Globus pallidus (tissue), 1 donor: ENCODE data around the gene MIP.
"Not testable (repeated sequence)": the region's sequence is repeated elsewhere in the genome, so short reads cannot be mapped to it uniquely, and the experiment has no call there.

Source experiments
- DNase-seq: peaks from one replicate; pipeline ENCODE4 v3.0.0-alpha.2; 2015; ENCODE audit warnings: low spot score

MIP gene

DNA sequence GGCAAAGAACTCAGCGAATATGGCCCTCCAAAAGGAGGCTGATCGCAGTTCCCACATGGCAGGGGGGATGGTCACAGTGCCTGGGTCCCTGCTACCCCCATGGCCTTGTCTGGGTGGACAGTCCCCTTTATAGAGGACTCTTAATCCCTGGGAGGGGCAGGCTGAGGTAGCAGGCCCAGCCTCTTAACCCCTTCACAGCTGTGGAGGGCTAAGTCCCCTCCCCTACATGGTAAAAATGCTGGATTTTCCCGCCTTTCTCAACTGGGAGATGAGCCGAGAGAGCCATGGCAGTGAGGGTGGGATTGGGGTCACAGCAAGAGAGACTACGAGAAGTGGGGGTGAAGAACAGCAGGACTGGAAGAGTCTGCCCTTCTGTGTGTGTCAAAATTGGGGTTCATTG lies at the start of gene MIP:
MIP (minus strand) TSS at position 101 of the 400 bp plus-strand sequence; CDS start at position 57, 44 bp downstream.
- DNase-seq = no peak

DNA sequence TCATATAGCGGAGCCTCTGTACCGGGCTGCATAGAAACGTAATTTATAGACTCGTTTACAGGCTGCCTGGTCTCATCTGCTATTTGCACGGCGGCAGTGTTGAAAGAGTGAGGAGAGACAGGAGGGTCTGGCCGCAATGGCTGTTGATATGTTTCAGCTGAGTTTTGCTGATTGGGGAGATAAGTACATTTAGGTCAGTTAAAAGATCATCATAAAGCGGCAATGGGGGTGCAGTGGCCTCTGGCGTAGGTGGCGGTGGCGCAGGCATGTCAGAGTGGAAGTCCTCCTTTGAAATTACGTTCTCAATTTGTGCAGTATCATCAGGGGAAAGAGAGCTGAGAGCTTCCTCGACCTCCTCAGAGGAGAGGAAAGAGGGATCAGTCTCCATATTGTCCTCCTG lies 45.4 kb upstream of the MIP start:
- not testable (repeated sequence) for DNase-seq

GRCh38 chr12:56499452-56499851 lies 45.0 kb upstream of the MIP start:
- not testable (repeated sequence) for DNase-seq

- not testable (repeated sequence) for DNase-seq
Observed at GRCh38 chr12:56498126-56498902, 43.9 kb upstream of the MIP start.

DNA sequence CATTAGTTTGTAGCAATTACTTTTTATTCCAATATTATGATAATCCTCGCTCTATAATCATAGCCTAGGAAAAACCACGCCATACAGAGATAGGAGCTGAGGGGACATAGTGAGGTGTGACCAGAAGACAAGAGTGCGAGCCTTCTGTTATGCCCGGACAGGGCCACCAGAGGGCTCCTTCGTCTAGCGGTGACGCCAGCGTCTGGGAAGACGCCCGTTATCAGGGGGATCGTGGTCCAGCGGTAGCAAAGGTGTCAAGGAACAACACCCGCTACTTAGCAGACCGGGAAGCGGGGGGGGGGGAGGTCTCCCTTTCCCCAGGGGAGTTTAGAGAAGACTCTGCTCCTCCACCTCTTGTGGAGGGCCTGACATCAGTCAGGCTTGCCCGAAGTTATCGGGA lies 42.2 kb upstream of the MIP start:
- DNase-seq = peak; percentile 28

- DNase-seq = not testable (repeated sequence)
Observed at GRCh38 chr12:56494481-56494880, 40.0 kb upstream of the MIP start.

DNA sequence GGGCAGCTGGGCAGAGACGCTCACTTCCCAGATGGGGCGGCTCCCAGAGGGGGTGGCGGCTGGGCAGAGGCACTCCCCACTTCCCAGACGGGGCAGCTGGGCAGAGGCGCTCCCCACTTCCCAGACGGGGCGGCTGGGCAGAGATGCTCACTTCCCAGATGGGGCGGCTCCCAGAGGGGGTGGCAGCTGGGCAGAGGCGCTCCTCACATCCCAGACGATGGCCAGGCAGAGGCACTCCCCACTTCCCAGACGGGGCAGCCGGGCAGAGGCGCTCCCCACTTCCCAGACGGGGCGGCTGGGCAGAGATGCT lies 39.6 kb upstream of the MIP start:
- DNase-seq = not testable (repeated sequence)

GRCh38 chr12:56493409-56494105 lies 39.1 kb upstream of the MIP start:
- not testable (repeated sequence) for DNase-seq

GRCh38 chr12:56490360-56490759 lies 35.9 kb upstream of the MIP start:
- no peak for DNase-seq

DNA sequence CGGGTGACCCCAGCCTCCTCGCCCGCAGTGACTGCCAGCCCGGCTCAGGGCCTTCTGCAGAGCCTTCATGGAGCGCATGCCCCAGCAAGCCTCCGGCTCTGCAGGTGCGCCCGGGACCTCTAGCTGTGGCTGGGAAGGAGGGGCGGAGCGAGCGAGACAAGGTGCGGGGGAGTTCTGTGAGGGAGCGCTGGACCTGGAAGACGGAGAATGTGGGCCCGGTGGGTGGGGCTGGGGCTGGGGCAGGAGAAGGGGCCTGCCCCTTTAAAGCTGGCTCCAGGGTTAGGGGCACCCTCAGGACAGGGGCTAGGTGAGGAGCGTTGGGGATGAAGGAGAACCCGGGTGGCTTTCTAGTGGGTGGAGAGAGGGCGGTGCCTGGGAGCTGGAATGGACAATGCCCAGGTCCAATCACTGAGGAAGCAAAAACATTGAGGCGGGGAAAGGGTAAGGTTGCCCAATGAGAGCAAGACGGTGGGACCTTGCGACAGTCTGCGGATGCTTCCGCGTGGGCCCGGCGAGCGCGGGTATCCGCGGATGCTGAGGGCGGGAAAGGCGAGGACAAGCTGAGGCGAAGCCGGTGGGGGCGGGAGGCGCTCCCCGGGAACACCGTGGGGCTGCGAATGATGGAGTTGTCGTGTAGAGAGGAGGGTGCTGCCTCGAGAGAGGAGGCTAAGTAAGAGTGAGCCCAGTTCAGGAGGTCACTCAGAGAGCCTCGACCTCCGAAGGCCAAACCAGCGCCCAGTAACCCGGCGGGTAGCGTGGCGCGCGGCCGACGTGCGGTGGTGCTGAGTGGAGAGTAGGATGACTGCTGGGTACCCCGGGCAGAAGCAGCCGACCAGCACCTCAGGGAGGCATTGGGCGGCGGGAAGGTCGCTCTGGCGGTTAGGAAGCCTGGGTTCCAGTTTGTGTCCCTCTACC lies 33.8 kb upstream of the MIP start, which contains the start of gene GLS2:
GLS2 (minus strand) TSS at position 121 of the 915 bp plus-strand sequence; CDS start at position 78, 43 bp downstream.
- peak; percentile 70 for DNase-seq

GRCh38 chr12:56487448-56488040 lies 33.1 kb upstream of the MIP start:
- no peak for DNase-seq

- no peak for DNase-seq
Observed at GRCh38 chr12:56486694-56487093, 32.2 kb upstream of the MIP start.

GRCh38 chr12:56484566-56484965 lies 30.1 kb upstream of the MIP start:
- no peak for DNase-seq

DNA sequence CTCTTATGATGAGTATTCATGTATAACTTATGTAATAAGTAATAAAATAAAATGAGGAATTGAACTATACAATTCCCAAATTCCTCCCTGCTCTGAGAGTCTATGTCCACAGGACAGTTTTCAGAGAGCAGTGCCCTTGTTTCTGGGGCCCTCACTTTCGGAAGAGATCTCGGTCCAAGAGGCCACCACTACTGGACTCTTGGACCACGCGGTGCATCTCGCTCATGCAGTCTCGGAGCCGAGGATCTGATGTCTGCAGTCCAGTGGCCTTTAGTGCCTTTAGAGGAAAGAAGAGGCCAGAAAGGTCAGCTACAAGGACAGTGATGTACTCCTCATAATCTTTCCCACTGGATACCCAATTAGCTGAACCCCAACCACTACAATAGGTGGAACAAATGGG lies 25.2 kb upstream of the MIP start:
- DNase-seq = no peak

GRCh38 chr12:56477521-56478225 lies 23.2 kb upstream of the MIP start:
- DNase-seq = no peak

DNA sequence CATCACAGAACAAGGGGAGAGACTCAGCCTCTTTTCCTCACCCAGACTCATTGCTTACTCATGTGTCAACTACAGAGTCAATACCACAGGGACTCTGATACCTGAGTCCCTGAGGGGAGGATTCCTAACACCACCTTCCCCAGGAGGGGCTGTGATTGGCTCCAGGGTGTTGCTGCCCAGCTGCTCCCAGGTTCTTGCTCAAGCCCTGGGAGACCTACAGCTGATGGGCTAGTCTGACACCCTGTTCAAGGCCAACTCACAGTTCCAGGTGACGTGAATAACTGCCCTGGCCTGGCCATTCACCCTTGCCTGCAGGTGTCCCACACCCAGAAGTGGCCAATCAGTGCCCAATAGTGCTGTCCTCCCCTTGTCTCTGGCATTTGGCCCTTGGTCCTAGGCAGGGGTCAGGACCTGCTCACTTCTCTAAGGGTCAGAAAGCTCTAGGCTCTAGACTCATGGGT lies 22.5 kb upstream of the MIP start:
- DNase-seq = no peak

DNA sequence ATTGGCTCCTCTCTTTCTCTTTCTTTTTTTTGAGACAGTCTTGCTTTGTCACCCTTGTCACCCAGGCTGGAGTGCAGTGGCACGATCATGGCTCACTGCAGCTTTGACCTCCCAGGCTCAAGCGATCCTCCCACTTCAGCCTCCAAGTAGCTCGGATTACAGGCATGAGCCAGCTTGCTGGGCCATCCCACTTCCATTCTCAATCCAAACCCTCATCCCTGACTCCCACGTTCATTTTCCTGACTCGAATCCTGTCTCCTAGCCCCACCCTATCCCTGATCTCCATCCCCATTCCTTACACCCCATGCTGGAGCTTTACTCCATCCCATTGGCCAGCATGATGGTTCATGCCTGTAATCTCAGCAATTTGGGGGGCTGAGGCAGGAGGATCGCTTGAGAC lies 21.7 kb upstream of the MIP start:
- DNase-seq = no peak

GRCh38 chr12:56474389-56474788 lies 19.9 kb upstream of the MIP start:
- no peak for DNase-seq

DNA sequence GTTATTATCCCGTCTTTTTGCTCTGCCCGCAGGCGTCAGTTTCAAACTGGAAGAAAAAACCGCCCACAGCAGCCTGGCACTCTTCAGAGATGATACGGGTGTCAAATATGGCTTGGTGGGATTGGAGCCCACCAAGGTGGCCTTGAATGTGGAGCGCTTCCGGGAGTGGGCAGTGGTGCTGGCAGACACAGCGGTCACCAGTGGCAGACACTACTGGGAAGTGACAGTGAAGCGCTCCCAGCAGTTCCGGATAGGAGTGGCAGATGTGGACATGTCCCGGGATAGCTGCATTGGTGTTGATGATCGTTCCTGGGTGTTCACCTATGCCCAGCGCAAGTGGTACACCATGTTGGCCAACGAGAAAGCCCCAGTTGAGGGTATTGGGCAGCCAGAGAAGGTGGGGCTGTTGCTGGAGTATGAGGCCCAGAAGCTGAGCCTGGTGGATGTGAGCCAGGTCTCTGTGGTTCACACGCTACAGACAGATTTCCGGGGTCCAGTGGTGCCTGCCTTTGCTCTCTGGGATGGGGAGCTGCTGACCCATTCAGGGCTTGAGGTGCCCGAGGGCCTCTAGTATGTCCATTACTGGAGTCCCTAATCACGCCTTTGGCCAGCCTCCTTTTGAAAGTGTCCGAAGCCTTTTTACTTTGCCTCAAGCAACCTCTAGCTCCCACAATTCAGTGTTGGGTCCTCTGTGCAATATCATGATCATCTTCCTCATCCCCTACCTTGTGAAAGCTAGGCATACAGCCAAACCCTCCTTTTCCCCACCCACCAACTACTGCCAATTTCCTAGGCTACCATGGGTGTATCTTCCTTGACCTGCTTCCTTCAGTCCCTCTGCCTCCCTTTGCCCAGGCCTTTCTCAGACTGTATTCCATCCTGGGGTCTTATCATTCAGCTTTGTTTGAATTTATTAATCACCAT lies 14.8 kb upstream of the MIP start:
- no peak for DNase-seq
